GM23338 (cell line): ENCODE results near the gene SYNDIG1L. TPM values are rescaled to one million over a fixed set of nuclear protein-coding genes. Genes with fewer than 3 reads are reported as not detected.
A peak's percentile ranks its signal among the peaks of the same experiment; 100 is the strongest.

Experiments
- ATAC-seq: fragments of 200-7000 bp; cut with Tn5 transposase; 3 replicates; pipeline ENCODE4 v1.9.1; 2020
- DNase-seq: peaks from one replicate; pipeline ENCODE4 v3.0.0-alpha.2; 2015; ENCODE audit warnings: low spot score
- H2AFZ ChIP-seq: fragments of 200-600 bp; sonication (generic); 2 replicates; pipeline ENCODE4 v1.8.0; 2016; ENCODE audit warnings: antibody characterized with exemption, mild to moderate bottlenecking, moderate library complexity
- H3F3A ChIP-seq: fragments of 200-600 bp; sonication (generic); replicated peaks from 2 replicates; pipeline ENCODE4 v1.8.0; 2017; ENCODE audit warnings: antibody characterized with exemption, mixed run types, low read depth
- H3K27ac ChIP-seq: fragments of 200-600 bp; sonication (generic); 2 replicates; pipeline ENCODE4 v1.6.1; 2016; ENCODE audit warnings: low read depth
- H3K27me3 ChIP-seq: fragments of 200-600 bp; sonication (generic); 2 replicates; pipeline ENCODE4 v1.8.0; 2016; ENCODE audit warnings: mild to moderate bottlenecking, mixed run types, moderate library complexity; ENCODE audit not compliant: insufficient read depth
- H3K36me3 ChIP-seq: fragments of 200-600 bp; sonication (generic); 2 replicates; pipeline ENCODE4 v1.8.0; 2016; ENCODE audit warnings: mild to moderate bottlenecking; ENCODE audit not compliant: insufficient read depth
- H3K4me1 ChIP-seq: fragments of 200-600 bp; sonication (generic); 2 replicates; pipeline ENCODE4 v1.8.0; 2016; ENCODE audit warnings: mild to moderate bottlenecking, moderate library complexity; ENCODE audit not compliant: insufficient read depth
- H3K4me2 ChIP-seq: fragments of 200-600 bp; sonication (generic); 2 replicates; pipeline ENCODE4 v1.7.1; 2017; ENCODE audit warnings: mixed run types
- H3K4me3 ChIP-seq: fragments of 200-600 bp; sonication (generic); 2 replicates; pipeline ENCODE4 v1.6.1; 2016; ENCODE audit warnings: mixed run types
- H3K79me2 ChIP-seq: fragments of 200-600 bp; sonication (generic); replicated peaks from 2 replicates; pipeline ENCODE4 v1.8.0; 2017; ENCODE audit warnings: mild to moderate bottlenecking; ENCODE audit not compliant: insufficient read depth
- H3K9me2 ChIP-seq: fragments of 200-600 bp; sonication (generic); 2 replicates; pipeline ENCODE4 v1.8.0; 2017; ENCODE audit not compliant: insufficient read depth
- H4K20me1 ChIP-seq: fragments of 200-600 bp; sonication (generic); replicated peaks from 2 replicates; pipeline ENCODE4 v1.8.0; 2017; ENCODE audit warnings: mild to moderate bottlenecking; ENCODE audit not compliant: insufficient read depth
- H3K27ac Mint-ChIP-seq: 2 replicates; pipeline ENCODE4 v1.8.0; 2020; ENCODE audit warnings: inconsistent platforms, mild to moderate bottlenecking, moderate library complexity, mixed read lengths
- H3K27me3 Mint-ChIP-seq: 3 replicates; pipeline ENCODE4 v1.8.0; 2022; ENCODE audit warnings: low read depth, mild to moderate bottlenecking, moderate library complexity, mixed read lengths, inconsistent platforms; ENCODE audit not compliant: insufficient read depth, poor library complexity
- H3K36me3 Mint-ChIP-seq: 3 replicates; pipeline ENCODE4 v1.8.0; 2021; ENCODE audit warnings: low read depth, mild to moderate bottlenecking, inconsistent platforms, moderate library complexity, mixed read lengths
- H3K4me1 Mint-ChIP-seq: 3 replicates; pipeline ENCODE4 v1.8.0; 2020; ENCODE audit warnings: mild to moderate bottlenecking, inconsistent platforms, mixed read lengths
- H3K4me3 Mint-ChIP-seq: 3 replicates; pipeline ENCODE4 v1.8.0; 2021; ENCODE audit warnings: moderate library complexity, mild to moderate bottlenecking, inconsistent platforms, mixed read lengths
- H3K9me3 Mint-ChIP-seq: 3 replicates; pipeline ENCODE4 v1.8.0; 2020; ENCODE audit warnings: moderate library complexity, mild to moderate bottlenecking, inconsistent platforms, mixed read lengths
- CREB1 ChIP-seq: fragments of 250-450 bp; sonication (Bioruptor Pico); IDR thresholded peaks from 2 replicates; pipeline ENCODE4 v1.5.0; 2020; ENCODE audit warnings: low read depth, mild to moderate bottlenecking, moderate library complexity
- EZH2phosphoT487 ChIP-seq: fragments of 200-600 bp; sonication (generic); IDR thresholded peaks from one replicate; pipeline ENCODE4 v1.8.1; 2018; ENCODE audit warnings: antibody characterized with exemption; ENCODE audit not compliant: unreplicated experiment
- JUNB ChIP-seq: IDR thresholded peaks from one replicate; pipeline ENCODE4 v1.6.1; 2016; ENCODE audit warnings: antibody characterized with exemption; ENCODE audit not compliant: unreplicated experiment
- STAT1 ChIP-seq: IDR thresholded peaks from one replicate; pipeline ENCODE4 v1.6.1; 2016; ENCODE audit warnings: antibody characterized with exemption; ENCODE audit not compliant: unreplicated experiment
- ZNF331 ChIP-seq: fragments of 250-450 bp; sonication (Bioruptor Pico); IDR thresholded peaks from 2 replicates; pipeline ENCODE4 v1.5.0; 2020; ENCODE audit warnings: low read depth, mild to moderate bottlenecking, moderate library complexity
- polyA plus RNA-seq: library from polyadenylated mRNA; unstranded; fragments of >200 nt; fragmentation: Nextera tagmentation; extraction: Ambion mirVana; gene quantifications from 2 replicates; pipeline ENCODE4 v1.2.1, GENCODE V29; 2016
- total RNA-seq: library from RNA; depleted of rRNA; stranded (reverse); fragments of >200 nt; shearing (Covaris generic); gene quantifications from 2 replicates; pipeline ENCODE4 v1.2.3, GENCODE V29; 2014
- TF ChIP-seq, protein P1 (sequence below): IDR thresholded peaks from one replicate; pipeline ENCODE4 v1.6.1; 2018; ENCODE audit warnings: antibody characterized with exemption; ENCODE audit not compliant: unreplicated experiment
- TF ChIP-seq, protein P2 (sequence below): IDR thresholded peaks from 2 replicates; pipeline ENCODE4 v1.6.1; 2016; ENCODE audit warnings: antibody characterized with exemption

SYNDIG1L gene
- total and polyA plus RNA-seq, 2 experiments from 2014 or later = 0.65 to 2.1 TPM

DNA sequence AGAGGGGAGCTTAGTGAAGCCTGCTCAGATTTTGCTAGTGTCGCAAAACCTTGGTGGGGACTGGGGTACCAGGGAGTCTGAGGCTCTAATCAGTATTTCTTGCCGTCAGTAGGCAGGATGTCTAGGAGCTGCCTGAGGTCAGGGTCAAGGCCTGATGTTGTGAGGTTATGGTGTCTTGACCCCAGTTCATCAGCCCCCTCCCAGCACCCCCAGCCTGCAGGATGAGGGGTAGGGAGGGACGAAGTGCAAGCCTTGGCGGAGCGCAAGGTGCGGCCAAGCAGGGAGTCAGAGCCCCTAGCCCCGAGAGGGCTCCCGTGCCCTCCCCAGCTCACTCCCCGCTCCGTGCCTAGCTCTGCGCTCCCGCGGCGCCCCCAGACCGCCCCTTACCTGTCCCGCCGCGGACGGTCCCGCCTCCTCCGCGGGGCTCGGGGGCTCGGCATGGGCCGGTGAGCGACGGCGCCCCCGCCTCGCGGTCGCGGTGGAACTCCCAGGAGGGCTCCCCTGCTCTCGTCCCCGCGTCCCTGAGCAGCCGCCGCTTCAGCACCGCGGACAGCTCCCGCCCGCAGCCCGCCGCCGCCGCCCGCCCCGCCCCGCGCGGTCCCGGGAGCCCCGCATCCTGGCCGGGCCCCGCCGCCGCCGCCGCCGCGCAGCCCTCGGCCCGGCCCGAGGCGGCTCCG, 347 bp downstream of the SYNDIG1L start:
- no peak overlapping the region for H2AFZ ChIP-seq
- DNase-seq (peak; percentile 80), ATAC-seq (peak; percentile 35)
- H3K79me2 ChIP-seq = no peaks in the 10 kb centered on the region
- H3K27me3 ChIP-seq = peaks cover 12% of the 10 kb centered on the region
- H4K20me1 ChIP-seq = no peaks in the 10 kb centered on the region
- Mint-ChIP-seq H3K4me3 (peak overlapping the region; percentile 65), H3K27me3 (peaks cover 17% of the 10 kb centered on the region), H3K4me1 (peaks cover 70% of the 10 kb centered on the region), H3K36me3 (no peaks in the 10 kb centered on the region), H3K9me3 (no peaks in the 10 kb centered on the region), H3K27ac (no peak overlapping the region)
- peaks cover 20% of the 10 kb centered on the region for H3F3A ChIP-seq
- H3K27ac ChIP-seq = no peak overlapping the region
- H3K4me1 ChIP-seq = peaks cover 43% of the 10 kb centered on the region
- TF ChIP-seq, protein P1, sequence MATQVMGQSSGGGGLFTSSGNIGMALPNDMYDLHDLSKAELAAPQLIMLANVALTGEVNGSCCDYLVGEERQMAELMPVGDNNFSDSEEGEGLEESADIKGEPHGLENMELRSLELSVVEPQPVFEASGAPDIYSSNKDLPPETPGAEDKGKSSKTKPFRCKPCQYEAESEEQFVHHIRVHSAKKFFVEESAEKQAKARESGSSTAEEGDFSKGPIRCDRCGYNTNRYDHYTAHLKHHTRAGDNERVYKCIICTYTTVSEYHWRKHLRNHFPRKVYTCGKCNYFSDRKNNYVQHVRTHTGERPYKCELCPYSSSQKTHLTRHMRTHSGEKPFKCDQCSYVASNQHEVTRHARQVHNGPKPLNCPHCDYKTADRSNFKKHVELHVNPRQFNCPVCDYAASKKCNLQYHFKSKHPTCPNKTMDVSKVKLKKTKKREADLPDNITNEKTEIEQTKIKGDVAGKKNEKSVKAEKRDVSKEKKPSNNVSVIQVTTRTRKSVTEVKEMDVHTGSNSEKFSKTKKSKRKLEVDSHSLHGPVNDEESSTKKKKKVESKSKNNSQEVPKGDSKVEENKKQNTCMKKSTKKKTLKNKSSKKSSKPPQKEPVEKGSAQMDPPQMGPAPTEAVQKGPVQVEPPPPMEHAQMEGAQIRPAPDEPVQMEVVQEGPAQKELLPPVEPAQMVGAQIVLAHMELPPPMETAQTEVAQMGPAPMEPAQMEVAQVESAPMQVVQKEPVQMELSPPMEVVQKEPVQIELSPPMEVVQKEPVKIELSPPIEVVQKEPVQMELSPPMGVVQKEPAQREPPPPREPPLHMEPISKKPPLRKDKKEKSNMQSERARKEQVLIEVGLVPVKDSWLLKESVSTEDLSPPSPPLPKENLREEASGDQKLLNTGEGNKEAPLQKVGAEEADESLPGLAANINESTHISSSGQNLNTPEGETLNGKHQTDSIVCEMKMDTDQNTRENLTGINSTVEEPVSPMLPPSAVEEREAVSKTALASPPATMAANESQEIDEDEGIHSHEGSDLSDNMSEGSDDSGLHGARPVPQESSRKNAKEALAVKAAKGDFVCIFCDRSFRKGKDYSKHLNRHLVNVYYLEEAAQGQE = peak; percentile 76
- no peak for TF ChIP-seq EZH2phosphoT487
- H3K9me2 ChIP-seq = 0 out of 2 replicates have a peak, but pooled peaks cover 3% of the 10 kb centered on the region
- peak overlapping the region; percentile 64 for H3K4me3 ChIP-seq
- H3K4me2 ChIP-seq = peak overlapping the region; percentile 84
- no peaks in the 10 kb centered on the region for H3K36me3 ChIP-seq

DNA sequence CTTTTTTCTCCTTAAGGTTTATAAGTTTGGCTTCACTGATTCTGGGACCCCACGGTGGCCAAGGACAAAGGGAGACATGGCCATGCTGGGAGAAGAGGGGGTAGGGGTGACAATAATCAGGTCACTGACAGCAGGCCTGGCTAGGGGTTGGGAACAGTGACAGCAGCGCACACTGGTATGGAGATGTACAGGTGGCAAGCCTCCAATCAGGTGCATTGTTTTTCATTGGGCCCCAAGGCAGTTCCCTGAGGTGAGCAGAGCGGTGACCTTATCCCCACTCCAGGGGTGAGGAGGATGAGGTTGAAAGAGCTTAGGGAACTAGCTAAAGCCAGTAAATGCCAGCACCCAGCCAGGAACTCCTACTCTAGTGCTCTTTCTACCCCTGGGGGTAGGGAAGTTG, 1.4 kb downstream of the SYNDIG1L start:
- Mint-ChIP-seq H3K36me3 (no peaks in the 10 kb centered on the region), H3K27me3 (peaks cover 17% of the 10 kb centered on the region), H3K4me1 (peaks cover 62% of the 10 kb centered on the region), H3K9me3 (no peaks in the 10 kb centered on the region), H3K4me3 (peak overlapping the region; percentile 32; the same call in 2 of the 3 replicates), H3K27ac (no peak overlapping the region)
- no peaks in the 10 kb centered on the region for H3K79me2 ChIP-seq
- DNase-seq (no peak), ATAC-seq (no peak)
- H3K27ac ChIP-seq = no peak overlapping the region
- peaks cover 33% of the 10 kb centered on the region for H3K4me1 ChIP-seq
- TF ChIP-seq ZNF331 (CRISPR knock-in tag) = no peak
- H3K27me3 ChIP-seq = peaks cover 12% of the 10 kb centered on the region
- H4K20me1 ChIP-seq = no peaks in the 10 kb centered on the region
- H2AFZ ChIP-seq = no peak overlapping the region
- H3K9me2 ChIP-seq = 0 out of 2 replicates have a peak, but pooled peaks cover 3% of the 10 kb centered on the region
- no peaks in the 10 kb centered on the region for H3K36me3 ChIP-seq
- H3K4me3 ChIP-seq = no peak overlapping the region
- peaks cover 11% of the 10 kb centered on the region; the same call in 1 of the 2 replicates for H3F3A ChIP-seq
- H3K4me2 ChIP-seq = no peak overlapping the region

DNA sequence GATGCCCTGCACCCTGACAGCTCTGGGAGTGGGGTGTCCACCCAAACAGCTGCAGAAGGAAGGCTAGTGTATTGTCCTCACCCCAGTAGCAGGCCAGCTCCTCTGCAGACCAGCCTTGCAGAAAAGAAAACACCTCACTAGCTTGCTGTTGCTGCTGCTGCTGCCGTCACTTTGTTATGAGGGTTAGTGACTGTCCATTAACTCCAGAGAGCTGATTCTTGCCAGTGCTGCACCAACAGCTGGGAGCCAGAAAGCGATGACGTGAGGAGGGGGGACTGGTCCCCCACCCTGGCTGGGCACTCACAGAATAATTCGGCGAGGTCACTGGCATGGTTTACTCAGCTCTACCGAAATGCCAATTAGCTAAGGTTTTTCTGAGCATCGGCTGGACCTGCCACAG, 2.8 kb downstream of the SYNDIG1L start:
- Mint-ChIP-seq H3K4me1 (peaks cover 49% of the 10 kb centered on the region), H3K36me3 (no peaks in the 10 kb centered on the region), H3K27ac (no peak overlapping the region), H3K27me3 (peaks cover 14% of the 10 kb centered on the region), H3K4me3 (no peak overlapping the region), H3K9me3 (no peaks in the 10 kb centered on the region)
- Histone ChIP-seq H3K4me2 (no peak overlapping the region), H3K36me3 (no peaks in the 10 kb centered on the region), H3K9me2 (0 out of 2 replicates have a peak, but pooled peaks cover 1% of the 10 kb centered on the region), H3K4me3 (no peak overlapping the region), H3K4me1 (peaks cover 23% of the 10 kb centered on the region), H3K27ac (no peak overlapping the region), H3K27me3 (peaks cover 12% of the 10 kb centered on the region), H3F3A (peaks cover 6% of the 10 kb centered on the region; the same call in 1 of the 2 replicates), H3K79me2 (no peaks in the 10 kb centered on the region), H2AFZ (no peak overlapping the region), H4K20me1 (no peaks in the 10 kb centered on the region)
- ATAC-seq (no peak), DNase-seq (no peak)
- no peak for TF ChIP-seq ZNF331 (CRISPR knock-in tag)
- TF ChIP-seq JUNB = no peak
- TF ChIP-seq, protein P2, sequence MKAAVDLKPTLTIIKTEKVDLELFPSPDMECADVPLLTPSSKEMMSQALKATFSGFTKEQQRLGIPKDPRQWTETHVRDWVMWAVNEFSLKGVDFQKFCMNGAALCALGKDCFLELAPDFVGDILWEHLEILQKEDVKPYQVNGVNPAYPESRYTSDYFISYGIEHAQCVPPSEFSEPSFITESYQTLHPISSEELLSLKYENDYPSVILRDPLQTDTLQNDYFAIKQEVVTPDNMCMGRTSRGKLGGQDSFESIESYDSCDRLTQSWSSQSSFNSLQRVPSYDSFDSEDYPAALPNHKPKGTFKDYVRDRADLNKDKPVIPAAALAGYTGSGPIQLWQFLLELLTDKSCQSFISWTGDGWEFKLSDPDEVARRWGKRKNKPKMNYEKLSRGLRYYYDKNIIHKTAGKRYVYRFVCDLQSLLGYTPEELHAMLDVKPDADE = no peak
- TF ChIP-seq STAT1 = no peak
- no peak for TF ChIP-seq CREB1 (CRISPR knock-in tag)
- TF ChIP-seq EZH2phosphoT487 = no peak
